ENCODE data around the gene PEBP1.
A peak's percentile ranks its signal among the peaks of the same experiment; 100 is the strongest.

PEBP1 gene

GRCh38 chr12:118136559-118137003 lies 657 bp downstream of the PEBP1 start:
- DNase-seq (ENCODE audit: low spot score): peak; percentile 13

GRCh38 chr12:118137148-118137678 lies 1.3 kb downstream of the PEBP1 start:
- no peak for DNase-seq (ENCODE audit: low spot score)

GRCh38 chr12:118140825-118141224 lies 4.9 kb downstream of the PEBP1 start:
- no peak for DNase-seq (ENCODE audit: low spot score)

- DNase-seq (ENCODE audit: low spot score): no peak
Observed at GRCh38 chr12:118144499-118144898, 8.6 kb downstream of the PEBP1 start.

- no peak for DNase-seq (ENCODE audit: low spot score)
Observed at GRCh38 chr12:118145113-118145797, 9.3 kb downstream of the PEBP1 start.

- no peak for DNase-seq (ENCODE audit: low spot score)
Observed at GRCh38 chr12:118145798-118146156, 9.9 kb downstream of the PEBP1 start.

GRCh38 chr12:118148287-118148686 lies 12.4 kb downstream of the PEBP1 start:
- DNase-seq (ENCODE audit: low spot score): no peak

- no peak for DNase-seq (ENCODE audit: low spot score)
Observed at GRCh38 chr12:118150625-118151024, 14.7 kb downstream of the PEBP1 start.

GRCh38 chr12:118151755-118152154 lies 15.8 kb downstream of the PEBP1 start:
- no peak for DNase-seq (ENCODE audit: low spot score)

- DNase-seq (ENCODE audit: low spot score): no peak
Observed at GRCh38 chr12:118160536-118160935, 24.6 kb downstream of the PEBP1 start.

GRCh38 chr12:118164798-118165486 lies 29.0 kb downstream of the PEBP1 start:
- no peak for DNase-seq (ENCODE audit: low spot score)

- no peak for DNase-seq (ENCODE audit: low spot score)
Observed at GRCh38 chr12:118166946-118167345, 31.0 kb downstream of the PEBP1 start.

- no peak for DNase-seq (ENCODE audit: low spot score)
Observed at GRCh38 chr12:118175823-118176447, 40.0 kb downstream of the PEBP1 start.

GRCh38 chr12:118183155-118183554 lies 47.2 kb downstream of the PEBP1 start:
- no peak for DNase-seq (ENCODE audit: low spot score)

GRCh38 chr12:118183711-118184110 lies 47.8 kb downstream of the PEBP1 start:
- DNase-seq (ENCODE audit: low spot score): no peak

GRCh38 chr12:118185602-118186397 lies 49.9 kb downstream of the PEBP1 start:
- DNase-seq (ENCODE audit: low spot score): no peak

GRCh38 chr12:118187751-118188435 lies 52.0 kb downstream of the PEBP1 start:
- no peak for DNase-seq (ENCODE audit: low spot score)

GRCh38 chr12:118188690-118189371 lies 52.9 kb downstream of the PEBP1 start:
- no peak for DNase-seq (ENCODE audit: low spot score)

GRCh38 chr12:118189741-118190191 lies 53.8 kb downstream of the PEBP1 start:
- DNase-seq (ENCODE audit: low spot score): no peak

GRCh38 chr12:118190266-118190665 lies 54.3 kb downstream of the PEBP1 start:
- no peak for DNase-seq (ENCODE audit: low spot score)

- DNase-seq (ENCODE audit: low spot score): no peak
Observed at GRCh38 chr12:118193477-118193876, 57.6 kb downstream of the PEBP1 start.

Measured in CD4-positive, alpha-beta T cell treated with Interleukin-6 at 100 ng/mL for 8 hours (primary cell).